HG03159 (cell line): ENCODE data around the gene PCDH1.

ENCODE experiments used
- ATAC-seq: cut with Tn5 transposase; IDR thresholded peaks from one replicate; pipeline ENCODE4 v1.9.1; 2021; ENCODE audit warnings: mild to moderate bottlenecking, moderate library complexity; ENCODE audit not compliant: unreplicated experiment

Gene PCDH1

GRCh38 chr5:141875022-141875740 is 3.0 kb downstream of the PCDH1 start:
- ATAC-seq: no peak

GRCh38 chr5:141874262-141874964 is 3.8 kb downstream of the PCDH1 start:
- no peak for ATAC-seq

DNA sequence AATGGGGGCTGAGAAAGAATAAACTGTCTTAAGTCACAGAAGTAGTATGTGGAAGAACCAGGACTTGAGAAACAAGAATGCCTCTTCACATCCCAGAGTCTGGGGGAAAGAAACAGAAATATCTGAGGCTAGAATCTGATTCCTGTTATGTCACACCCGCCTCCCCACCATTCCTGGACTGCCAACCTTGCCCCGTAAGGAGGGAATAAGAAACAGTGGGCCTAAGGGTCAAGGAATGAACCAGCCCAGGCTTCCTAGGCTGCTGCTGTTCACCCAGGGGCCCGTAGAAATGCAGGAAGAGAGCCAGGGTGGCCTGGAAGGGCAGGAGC is 4.3 kb downstream of the PCDH1 start:
- ATAC-seq: no peak

DNA sequence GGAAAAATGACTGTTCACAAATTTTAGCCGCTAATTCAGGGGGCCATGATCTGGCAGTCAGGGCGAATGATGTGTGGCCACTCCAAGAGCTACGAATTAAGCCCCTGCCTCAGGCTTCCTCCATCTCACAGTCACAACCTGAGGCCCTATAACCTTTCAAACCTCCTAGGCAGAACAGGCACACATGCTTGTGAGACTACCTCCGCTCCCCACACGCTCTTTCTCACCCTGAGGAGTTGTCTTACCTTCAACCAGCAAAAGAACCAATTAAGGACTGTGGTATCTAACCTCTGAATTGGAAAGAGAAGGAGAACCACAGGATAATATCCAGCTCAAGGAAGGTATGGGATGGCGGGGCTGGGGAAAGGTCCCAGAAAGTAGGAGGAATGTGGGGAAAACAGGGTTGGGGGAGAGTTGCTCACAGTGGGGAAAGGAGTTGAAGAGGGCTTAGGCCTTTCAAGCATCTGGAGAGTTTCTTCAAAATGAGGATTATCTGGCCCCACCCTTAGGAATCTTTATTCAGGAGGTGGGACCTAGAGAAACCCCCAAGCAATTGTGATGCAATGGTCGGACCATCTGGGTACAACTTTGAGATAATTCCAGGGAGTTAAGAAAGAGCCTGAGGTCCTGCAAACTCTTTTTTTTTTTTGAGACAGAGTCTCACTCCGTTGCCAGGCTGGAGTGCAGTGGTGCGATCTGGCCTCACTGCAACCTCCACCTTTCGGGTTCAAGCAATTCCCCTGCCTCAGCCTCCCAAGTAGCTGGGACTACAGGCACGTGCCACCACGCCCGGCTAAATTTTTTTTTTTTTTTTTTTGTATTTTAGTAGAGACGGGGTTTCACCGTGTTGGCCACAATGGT is 5.5 kb downstream of the PCDH1 start:
- ATAC-seq: no peak

DNA sequence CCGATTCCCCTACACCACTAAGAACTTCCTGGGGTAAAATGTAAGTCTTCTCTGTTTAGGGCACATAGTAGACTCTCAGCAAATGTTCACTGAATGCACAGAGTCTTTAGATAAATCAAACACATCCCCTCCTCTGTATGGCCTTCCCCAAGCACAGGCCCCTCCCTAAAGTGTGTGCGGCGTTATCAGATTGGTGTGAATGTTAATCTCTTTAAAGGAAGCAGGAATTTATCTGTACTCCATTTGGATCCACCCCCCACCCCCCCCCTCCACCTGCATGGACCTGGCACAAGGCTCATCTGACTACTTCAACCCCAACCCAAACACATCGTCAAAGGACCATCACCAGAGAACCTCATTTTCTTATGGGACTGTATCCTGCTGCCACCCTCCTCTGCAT is 6.3 kb downstream of the PCDH1 start:
- no peak for ATAC-seq

GRCh38 chr5:141870871-141871270 is 7.3 kb downstream of the PCDH1 start:
- no peak for ATAC-seq

DNA sequence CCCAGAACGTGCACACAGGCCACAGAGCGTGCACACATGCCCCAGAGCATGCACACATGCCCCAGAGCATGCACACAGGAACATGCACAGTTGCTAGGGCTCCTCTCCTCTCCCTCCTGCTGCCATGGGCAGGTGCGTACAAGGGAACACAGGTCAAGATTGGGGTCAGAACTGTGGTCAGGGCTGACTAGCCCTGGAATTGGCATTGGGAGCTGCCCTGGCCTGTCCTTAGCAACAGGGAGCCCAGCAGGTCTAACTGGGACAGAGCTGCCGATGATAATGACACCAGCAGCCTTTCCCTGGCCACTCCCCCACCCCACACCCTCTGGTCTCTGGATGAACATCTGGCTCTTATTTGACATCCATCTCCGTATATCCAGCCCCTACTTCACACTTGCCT is 8.0 kb downstream of the PCDH1 start:
- ATAC-seq: no peak

GRCh38 chr5:141869514-141869913 is 8.7 kb downstream of the PCDH1 start:
- no peak for ATAC-seq

GRCh38 chr5:141869040-141869439 is 9.2 kb downstream of the PCDH1 start:
- no peak for ATAC-seq

- ATAC-seq: no peak
Measured at GRCh38 chr5:141868541-141868940, 9.7 kb downstream of the PCDH1 start.

DNA sequence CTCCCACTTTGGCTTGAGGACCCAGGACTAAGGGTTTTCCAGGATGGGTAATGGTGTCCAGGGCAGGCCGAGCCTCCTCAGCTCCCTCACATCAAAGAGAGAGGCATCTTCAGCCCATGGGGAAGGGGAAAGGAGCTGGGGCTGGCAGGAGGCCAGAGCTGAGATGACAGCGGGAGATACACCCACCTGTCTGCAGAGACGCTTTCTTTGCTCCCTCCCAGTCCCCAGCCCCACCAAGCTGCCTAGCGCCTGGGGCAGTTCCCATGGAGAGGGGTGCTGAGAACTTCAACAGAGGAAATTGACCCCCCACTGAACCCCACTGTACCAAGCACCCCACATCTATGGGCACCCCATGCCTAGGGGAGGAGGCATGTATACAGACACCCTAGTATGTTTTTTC is 10.6 kb downstream of the PCDH1 start:
- no peak for ATAC-seq

DNA sequence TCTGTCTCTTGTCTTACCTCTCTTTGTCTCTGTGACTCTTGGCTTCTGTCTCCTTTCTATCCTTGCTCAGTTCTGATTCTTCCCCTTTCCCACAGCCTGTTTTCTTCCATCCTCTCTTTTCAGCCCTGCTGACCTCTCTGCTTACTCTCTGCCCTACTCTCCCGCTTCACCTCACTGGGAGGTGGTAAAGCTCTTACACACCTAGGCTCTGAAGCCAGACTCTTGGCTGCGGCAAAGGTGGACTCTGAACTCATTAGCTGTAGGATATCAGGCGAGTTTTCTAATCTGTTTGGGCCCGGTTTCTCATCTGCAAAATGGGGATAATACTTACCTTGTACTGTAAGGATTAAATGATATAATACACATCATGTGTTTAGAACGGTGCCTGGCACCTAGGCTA is 11.1 kb downstream of the PCDH1 start:
- no peak for ATAC-seq

GRCh38 chr5:141866096-141866495 is 12.1 kb downstream of the PCDH1 start:
- no peak for ATAC-seq

DNA sequence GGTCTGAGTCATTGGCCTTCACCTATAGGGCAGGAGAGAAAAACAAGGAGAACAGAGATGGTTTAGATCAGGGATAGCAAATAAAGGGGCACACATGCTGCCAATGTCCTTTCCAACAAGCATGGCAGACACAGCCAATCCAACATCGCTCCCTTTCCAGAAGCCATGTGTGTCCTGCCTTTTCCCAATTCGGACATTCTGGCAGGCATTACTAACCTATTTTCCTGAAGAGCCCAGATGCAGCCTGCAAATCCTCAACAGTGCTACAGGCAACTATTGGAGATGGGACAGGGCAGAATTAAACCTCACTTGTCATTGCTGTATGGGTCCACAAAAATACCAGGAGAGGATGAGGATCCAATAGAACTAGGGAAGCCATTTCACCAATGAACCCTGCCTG is 12.8 kb downstream of the PCDH1 start:
- ATAC-seq: no peak

DNA sequence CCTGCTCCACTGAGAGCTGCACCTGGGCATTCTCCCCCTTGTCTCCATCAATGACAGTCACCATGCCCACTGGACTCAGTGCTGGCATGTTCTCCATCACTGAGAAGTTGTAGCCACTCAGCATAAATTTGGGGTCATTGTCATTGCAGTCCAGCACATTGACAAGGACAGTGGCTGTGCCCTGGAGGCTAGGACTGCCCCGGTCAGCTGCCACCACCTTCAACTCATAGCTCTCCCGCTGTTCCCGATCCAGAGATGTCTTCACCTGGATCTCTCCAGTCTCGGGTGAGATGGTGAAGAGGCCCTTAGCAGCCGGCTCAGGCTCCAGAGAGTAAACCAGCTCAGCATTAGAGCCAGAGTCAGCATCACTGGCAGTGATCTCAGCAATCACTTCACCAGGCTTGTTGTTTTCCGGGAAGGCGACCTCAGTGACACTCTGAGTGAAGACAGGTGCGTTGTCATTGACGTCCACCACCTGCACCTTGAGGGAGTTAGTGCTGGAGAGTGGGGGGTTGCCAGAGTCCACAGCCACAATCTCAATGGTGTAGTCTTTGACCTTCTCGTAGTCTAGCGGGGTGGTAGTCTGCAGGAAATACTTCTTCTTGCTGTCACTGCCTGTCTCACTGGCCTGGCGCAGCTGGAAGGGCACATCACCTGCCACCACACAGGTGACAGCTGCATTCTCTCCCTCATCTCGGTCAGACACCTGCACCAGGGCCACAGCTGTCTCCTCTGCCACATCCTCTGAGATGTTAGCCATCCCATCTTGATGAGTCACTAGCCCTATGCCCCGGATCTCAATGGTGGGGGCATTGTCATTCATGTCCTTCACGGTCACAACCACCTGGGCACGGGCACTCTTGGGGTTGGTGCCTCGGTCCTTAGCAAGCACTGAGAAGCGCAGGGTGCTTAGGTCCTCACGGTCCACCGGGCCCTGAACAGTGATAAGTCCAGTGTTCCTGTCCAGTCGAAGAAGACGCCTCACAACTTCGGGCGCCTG is 13.5 kb downstream of the PCDH1 start:
- ATAC-seq: no peak

DNA sequence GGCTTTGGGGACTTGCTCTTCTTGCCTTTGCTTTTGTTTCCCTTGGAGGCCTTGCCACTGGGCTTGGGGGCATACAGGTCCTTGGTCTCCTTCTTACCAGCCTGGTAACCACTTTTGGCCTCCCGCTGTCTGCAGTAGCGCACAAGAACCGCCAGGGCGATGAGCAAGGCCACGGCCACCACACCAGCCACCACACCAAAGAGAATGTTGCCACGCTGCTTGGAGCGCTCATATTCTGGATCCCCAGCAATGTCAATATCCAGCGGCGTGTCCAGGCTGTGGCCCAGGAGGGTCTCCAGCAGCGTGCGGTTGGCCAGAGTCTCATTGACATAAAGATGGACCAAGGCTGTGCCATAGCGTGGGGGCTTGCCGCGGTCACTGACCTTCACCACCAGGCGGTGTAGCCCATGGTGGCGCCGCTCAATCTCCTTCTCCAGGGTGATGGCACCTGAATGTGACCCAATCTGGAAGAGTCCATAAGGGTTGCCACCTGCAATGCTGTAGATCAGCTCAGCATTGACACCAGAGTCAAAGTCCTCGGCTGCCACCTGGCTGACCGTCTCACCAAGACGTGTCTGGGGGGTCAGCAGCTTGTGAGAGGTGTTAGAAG is 14.5 kb downstream of the PCDH1 start:
- no peak for ATAC-seq

DNA sequence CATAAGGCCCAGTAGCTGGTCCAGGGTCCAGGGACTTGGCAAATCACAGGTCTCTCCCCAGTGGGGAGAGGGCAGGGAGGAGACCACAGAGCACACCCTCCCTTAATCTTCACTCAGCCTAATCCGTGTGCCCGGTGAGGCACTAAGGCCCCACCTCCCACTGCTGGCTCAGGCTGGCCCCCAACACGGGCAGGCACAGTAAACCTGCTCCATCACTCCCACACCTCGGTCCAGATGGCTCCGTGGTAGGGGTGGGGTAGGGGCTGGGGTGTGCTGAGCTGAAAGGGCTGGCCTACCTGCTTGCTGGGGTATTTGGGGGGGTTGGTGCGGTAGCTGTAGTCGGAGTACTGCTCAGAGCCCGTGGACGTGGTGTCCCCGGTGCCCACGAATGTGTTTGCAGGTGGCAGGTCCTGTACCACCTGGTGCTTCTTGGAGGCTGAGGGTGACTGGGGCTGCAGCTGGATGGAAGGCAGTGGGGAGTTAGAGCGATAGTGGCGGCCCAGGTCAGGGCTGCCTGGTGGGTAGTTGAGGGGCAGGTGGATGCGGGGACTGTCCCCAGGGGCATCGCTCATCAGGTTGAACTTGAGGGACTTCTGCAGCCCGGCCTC is 15.2 kb downstream of the PCDH1 start:
- ATAC-seq: no peak

DNA sequence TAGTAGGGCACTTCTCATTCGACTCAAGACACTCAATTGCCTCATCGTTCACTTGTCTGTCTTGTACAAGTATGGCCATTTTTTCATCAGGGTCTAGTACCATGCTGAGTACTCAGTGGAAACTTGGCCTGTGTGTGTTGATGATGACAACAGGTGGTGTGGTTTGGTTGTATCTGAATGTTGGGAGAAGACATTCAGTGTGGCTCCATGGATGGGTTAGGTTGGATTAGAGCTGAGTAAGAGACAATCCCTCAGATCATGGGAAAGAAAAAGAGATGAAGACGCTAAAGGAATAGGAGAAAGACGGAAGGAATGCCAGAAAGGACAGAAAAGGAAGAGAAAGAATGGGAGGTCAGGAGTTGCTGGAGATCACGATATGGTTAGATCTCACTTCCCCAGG is 17.0 kb downstream of the PCDH1 start:
- no peak for ATAC-seq

GRCh38 chr5:141858079-141858765 is 20.0 kb downstream of the PCDH1 start:
- ATAC-seq: no peak
